Measurements from ENCODE around the gene RHOXF2. TPM values are rescaled to one million over a fixed set of nuclear protein-coding genes. Genes with fewer than 3 reads are reported as not detected.
"Not testable (repeated sequence)": the region's sequence is repeated elsewhere in the genome, so short reads cannot be mapped to it uniquely, and the experiment has no call there.

Gene RHOXF2
- 12.9 and 13.5 TPM in 2 replicates for total RNA-seq (2011; cell fraction: chromatin; rRNA removed; ENCODE audit: low replicate concordance)
- total RNA-seq (2011; cell fraction: nucleolus; rRNA removed), result 19.7 and 21.0 TPM in 2 replicates
- 21.7 and 25.7 TPM in 2 replicates for total RNA-seq (2011; cell fraction: nucleoplasm; rRNA removed)
- total RNA-seq (2014; rRNA removed) (157 and 182 TPM in 2 replicates), total RNA-seq (2014; rRNA removed; fragmentation: Illumina TruSeq; extraction: Trizol) (98.1 and 110 TPM in 2 replicates), total RNA-seq (2015; rRNA removed; fragmentation: Illumina TruSeq; extraction: Trizol) (137 and 141 TPM in 2 replicates), total RNA-seq (2021) (120 and 121 TPM in 2 replicates), polyA plus RNA-seq (2011; rRNA removed) (159 and 253 TPM in 2 replicates), polyA plus RNA-seq (2014; fragmentation: Illumina TruSeq; extraction: Trizol) (182 and 200 TPM in 2 replicates), polyA plus RNA-seq (2014; fragmentation: Nextera tagmentation; extraction: Ambion mirVana) (10 to 100 TPM; 36.0 to 69.6 TPM), polyA plus RNA-seq (2014; rRNA removed) (173 and 179 TPM in 2 replicates), polyA minus RNA-seq (2011; rRNA and poly(A)+ RNA removed) (191 and 230 TPM in 2 replicates), Bru-seq, nascent RNA (percentile 90 among the genes with signal in this experiment), BruChase-seq, experiment 1, labeled RNA remaining after a 2-hour chase (percentile 89 among the genes with signal in this experiment), BruChase-seq, experiment 2, labeled RNA remaining after a 6-hour chase (percentile 90 among the genes with signal in this experiment)
- polyA plus RNA-seq (2011; cell fraction: cytosol; rRNA removed), result 261 and 449 TPM in 2 replicates
- polyA plus RNA-seq (2011; cell fraction: nucleus; rRNA removed), result 47.2 and 111 TPM in 2 replicates
- polyA plus RNA-seq (2012), result 156 and 166 TPM in 2 replicates
- polyA minus RNA-seq (2011; cell fraction: cytosol; rRNA and poly(A)+ RNA removed), result 68.0 and 87.0 TPM in 2 replicates
- 14.3 and 39.7 TPM in 2 replicates for polyA minus RNA-seq (2011; cell fraction: nucleus; rRNA and poly(A)+ RNA removed)
- long read RNA-seq, experiment 1, transcript RHOXF2-201 (4 exons, 2,900 nt), result major isoform, 688 of 812 reads
- long read RNA-seq, experiment 1, partial matches to known transcripts, result 30 of 812 reads
- long read RNA-seq, experiment 1, other reads (novel, unspliced or antisense), result 94 of 812 reads
- long read RNA-seq, experiment 2, transcript RHOXF2-201 (4 exons, 2,900 nt), result major isoform, 193 of 352 reads
- long read RNA-seq, experiment 2, partial matches to known transcripts, result 108 of 352 reads
- long read RNA-seq, experiment 2, other reads (novel, unspliced or antisense), result 51 of 352 reads
- long read RNA-seq, experiment 3, transcript RHOXF2-201 (4 exons, 2,900 nt), result major isoform, 525 of 642 reads
- long read RNA-seq, experiment 3, partial matches to known transcripts, result 46 of 642 reads
- long read RNA-seq, experiment 3, other reads (novel, unspliced or antisense), result 71 of 642 reads

GRCh38 chrX:120158313-120158712, at the start of gene RHOXF2:
RHOXF2 (plus strand) TSS chrX:120158613; CDS start chrX:120158751, 138 bp downstream.
- in situ Hi-C loops (cut with MboI); intact Hi-C loops (cut with micrococcal nuclease); H2AFZ ChIP-seq (ENCODE audit: low read depth, low read length); H4K20me1 ChIP-seq (replicated peaks; ENCODE audit: control insufficient read depth, insufficient read depth, low read length); DNase-seq (ENCODE audit: extremely low read depth in 1 of 4, low spot score in 3 of 4); H3K4me1 ChIP-seq (replicated peaks in 1 of 2; ENCODE audit: control insufficient read depth in 2 of 2, insufficient read depth in 2 of 2, low read length in 2 of 2); H3K36me3 ChIP-seq (ENCODE audit: control insufficient read depth, insufficient read depth, low read length); POLR2A ChIA-PET; H3K27me3 ChIP-seq (ENCODE audit: control insufficient read depth in 2 of 2, insufficient read depth in 2 of 2, low read length in 2 of 2); H3K9me1 ChIP-seq (ENCODE audit: control insufficient read depth, insufficient read depth, low read length); H3K9me3 ChIP-seq (replicated peaks; ENCODE audit: control insufficient read depth, insufficient read depth, low read depth, low read length); H3K79me2 ChIP-seq (ENCODE audit: control insufficient read depth, insufficient read depth, low read length); CTCF ChIA-PET (ENCODE audit: low intra/inter-chr PET ratio); BruUV-seq (replicated peaks): not testable (repeated sequence)
- FAIRE-seq (peak; percentile 80), ATAC-seq (peak; percentile 81)
- peak within 1 kb of the TSS; percentile 18; the same call in 1 of the 2 replicates for H3K4me2 ChIP-seq (ENCODE audit: insufficient read depth, low read length)
- peak within 1 kb of the TSS; percentile 41 to 81; a peak in 2 of 4 replicates for H3K9ac ChIP-seq (ENCODE audit: insufficient read depth in 1 of 2, low read depth in 2 of 2, low read length in 2 of 2)
- no CpG with 5 or more reads among the region's 15 CpGs for WGBS (ENCODE audit: insufficient coverage, low coverage, missing lambda C conversion rate)
- peak within 1 kb of the TSS; percentile 36; the same call in 1 of the 3 replicates for H3K27ac ChIP-seq (ENCODE audit: extremely low read depth, low read depth, low read length)
- H3K4me3 ChIP-seq, result peak within 1 kb of the TSS; percentile 43
